Transverse colon (tissue), 4 donors: ENCODE results near the gene IQSEC3. TPM values are rescaled to one million over a fixed set of nuclear protein-coding genes. Genes with fewer than 3 reads are reported as not detected.
"Not testable (repeated sequence)": the region's sequence is repeated elsewhere in the genome, so short reads cannot be mapped to it uniquely, and the experiment has no call there.

Experiments used
- DNase-seq: peaks from one replicate; pipeline ENCODE4 v3.0.0-alpha.2; 2019
- H3K27ac ChIP-seq, 4 donors: fragments of 200-600 bp; sonication (generic); 2 replicates each; pipeline ENCODE4 v1.5.1; 2016 to 2018; ENCODE audit warnings: inconsistent platforms in 4 of 4
- H3K27me3 ChIP-seq: fragments of 200-600 bp; sonication (generic); 2 replicates; pipeline ENCODE4 v1.5.1; 2017; ENCODE audit warnings: inconsistent platforms
- H3K36me3 ChIP-seq, 4 donors: fragments of 200-600 bp; sonication (generic); 2 replicates each; pipeline ENCODE4 v1.5.1; 2017 to 2019; ENCODE audit warnings: inconsistent platforms in 4 of 4
- H3K4me1 ChIP-seq, 4 donors: fragments of 200-600 bp; sonication (generic); 2 replicates each; pipeline ENCODE4 v1.5.1; 2017 to 2020; ENCODE audit warnings: inconsistent platforms in 4 of 4
- H3K4me3 ChIP-seq, 4 donors: fragments of 200-600 bp; sonication (generic); 1 replicate in 1 of 4; 2 replicates in 3 of 4; pipeline versions ENCODE4 v1.5.1 to v1.6.1; 2017 to 2019; ENCODE audit warnings: inconsistent platforms in 4 of 4
- H3K9me3 ChIP-seq, 2 donors: fragments of 200-600 bp; sonication (generic); 2 replicates each; pipeline ENCODE4 v1.5.1; 2017 to 2019; ENCODE audit warnings: inconsistent platforms in 2 of 2
- EP300 ChIP-seq: sonication (generic); formaldehyde crosslinking; IDR thresholded peaks from one replicate; pipeline ENCODE4 v1.6.1; 2017; ENCODE audit warnings: antibody characterized with exemption, low read depth
- POLR2A ChIP-seq: fragments of 450-650 bp; IDR thresholded peaks from one replicate; pipeline ENCODE4 v1.6.1; 2016; ENCODE audit warnings: antibody characterized with exemption, mild to moderate bottlenecking, moderate library complexity
- POLR2AphosphoS5 ChIP-seq, 3 donors: sonication (generic); formaldehyde crosslinking; IDR thresholded peaks; one replicate each; pipeline ENCODE4 v1.6.1; 2016; ENCODE audit warnings: antibody characterized with exemption in 3 of 3
- WGBS, 2 donors: methylation state at CpG; one replicate each; pipeline ENCODE4 v1.1.5; 2018; ENCODE audit warnings: low coverage in 1 of 2; 5-methylcytosine and 5-hydroxymethylcytosine counted together
- in situ Hi-C, 4 donors: fragments of 200-750 bp; cut with MboI; loops; one replicate each; pipeline versions ENCODE4 v1.15.0 to v1.15.1; 2017; ENCODE audit warnings: low sequenced_read_pairs in 3 of 4, low pct_ligation_motif_present in 1 of 4, low pct_unique_long_range_greater_than_20kb in 1 of 4
- intact Hi-C: fragments of 100-400 bp; cut with DNase I; formaldehyde crosslinking; loops from one replicate; pipeline ENCODE4 v1.15.1; 2023; ENCODE audit warnings: low total_unique reads
- total RNA-seq, 4 donors: library from RNA; depleted of rRNA; stranded (reverse); fragments of >200 nt; gene quantifications; one replicate each; pipeline ENCODE4 v1.1.0, GENCODE V29; 2016
- TF ChIP-seq, protein P1 (sequence below), 5 experiments: fragments of 200-600 bp in 3 of 5; fragments of 450-650 bp in 2 of 5; sonication (generic) in 3 of 5; IDR thresholded peaks; 1 replicate in 2 of 5; 2 replicates in 3 of 5; pipeline ENCODE4 v1.5.1; 2016 to 2017; ENCODE audit warnings: antibody characterized with exemption in 5 of 5, inconsistent platforms in 3 of 5, mild to moderate bottlenecking in 2 of 5, moderate library complexity in 1 of 5

The IQSEC3 gene
- 10 to 100 TPM in 1 of 4 donors, under 1 TPM in 2, not detected in 1; 0.16 to 35.4 (median 0.27) TPM for total RNA-seq

DNA sequence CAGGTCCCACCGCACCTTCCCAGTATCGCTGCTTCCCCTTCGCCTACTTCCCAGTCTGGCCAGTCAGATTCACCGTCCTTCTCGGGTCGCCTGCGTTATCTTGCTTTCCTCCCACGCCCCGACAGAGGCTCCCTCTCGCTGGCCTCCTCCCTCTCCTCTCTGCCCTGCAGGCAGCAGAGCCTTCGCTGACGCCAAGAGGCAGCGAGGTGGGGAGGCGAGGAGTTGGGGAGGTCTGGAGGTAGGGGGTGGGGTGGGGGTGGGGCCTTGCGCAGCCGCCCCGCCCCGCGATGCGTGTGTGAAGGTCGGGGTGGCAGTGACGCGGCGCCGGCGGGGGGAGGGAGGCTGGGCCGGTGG, at the start of gene IQSEC3:
Gene IQSEC3 (plus strand): TSS at position 340 of the 354 bp plus-strand sequence. CDS start 116 bp downstream, outside the sequence.
- H3K27ac ChIP-seq, DNase-seq, H3K4me1 ChIP-seq, H3K9me3 ChIP-seq, H3K36me3 ChIP-seq, in situ Hi-C loops, H3K4me3 ChIP-seq, intact Hi-C loops: not testable (repeated sequence)
- H3K27me3 ChIP-seq = peaks cover 33% of the 10 kb centered on the region
- WGBS, 2 donors = no CpG with 5 or more reads among the region's 27 CpGs

DNA sequence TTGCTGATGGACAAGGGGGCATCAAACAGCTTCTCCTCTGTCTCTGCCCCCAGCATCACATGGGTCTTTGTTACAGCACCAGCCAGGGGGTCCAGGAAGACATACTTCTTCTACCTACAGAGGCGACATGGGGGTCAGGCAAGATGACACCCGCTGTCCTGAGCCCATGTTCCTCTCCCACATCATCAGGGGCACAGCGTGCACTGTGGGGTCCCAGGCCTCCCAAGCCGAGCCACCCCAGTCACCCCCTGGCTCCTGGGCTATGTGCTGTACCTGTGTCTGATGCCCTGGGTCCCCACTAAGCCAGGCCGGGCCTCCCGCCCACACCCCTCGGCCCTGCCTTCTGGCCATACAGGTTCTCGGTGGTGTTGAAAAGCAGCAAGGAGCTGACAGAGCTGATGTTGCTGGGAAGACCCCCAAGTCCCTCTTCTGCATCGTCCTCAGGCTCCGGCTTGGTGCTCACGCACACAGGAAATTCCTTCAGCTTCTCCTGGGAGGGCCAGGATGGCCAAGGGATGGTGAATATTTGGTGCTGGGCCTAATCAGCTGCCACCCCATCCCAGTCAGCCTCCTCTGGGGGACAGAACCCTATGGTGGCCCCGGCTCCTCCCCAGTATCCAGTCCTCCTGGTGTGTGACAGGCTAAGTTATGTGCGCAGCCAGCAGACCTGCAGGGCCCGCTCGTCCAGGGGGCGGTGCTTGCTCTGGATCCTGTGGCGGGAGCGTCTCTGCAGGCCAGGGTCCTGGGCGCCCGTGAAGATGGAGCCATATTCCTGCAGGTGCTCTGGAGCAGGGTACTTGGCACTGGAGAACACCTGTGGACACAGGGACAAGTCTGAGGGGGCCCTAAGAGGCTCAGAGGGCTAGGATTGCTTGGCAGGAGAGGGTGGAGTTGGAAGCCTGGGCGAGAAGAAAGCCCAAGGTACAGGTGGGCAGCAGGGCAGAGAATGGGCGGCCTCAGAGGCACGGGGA, 48.9 kb upstream of the IQSEC3 start:
- H3K9me3 ChIP-seq, H3K4me1 ChIP-seq, H3K27me3 ChIP-seq, intact Hi-C loops, in situ Hi-C loops, H3K27ac ChIP-seq, DNase-seq, H3K36me3 ChIP-seq, H3K4me3 ChIP-seq: not testable (repeated sequence)
- 94% methylated on average over 18 of the region's 23 CpGs; no CpG with 5 or more reads in 1 of the 2 donors for WGBS, 2 donors

DNA sequence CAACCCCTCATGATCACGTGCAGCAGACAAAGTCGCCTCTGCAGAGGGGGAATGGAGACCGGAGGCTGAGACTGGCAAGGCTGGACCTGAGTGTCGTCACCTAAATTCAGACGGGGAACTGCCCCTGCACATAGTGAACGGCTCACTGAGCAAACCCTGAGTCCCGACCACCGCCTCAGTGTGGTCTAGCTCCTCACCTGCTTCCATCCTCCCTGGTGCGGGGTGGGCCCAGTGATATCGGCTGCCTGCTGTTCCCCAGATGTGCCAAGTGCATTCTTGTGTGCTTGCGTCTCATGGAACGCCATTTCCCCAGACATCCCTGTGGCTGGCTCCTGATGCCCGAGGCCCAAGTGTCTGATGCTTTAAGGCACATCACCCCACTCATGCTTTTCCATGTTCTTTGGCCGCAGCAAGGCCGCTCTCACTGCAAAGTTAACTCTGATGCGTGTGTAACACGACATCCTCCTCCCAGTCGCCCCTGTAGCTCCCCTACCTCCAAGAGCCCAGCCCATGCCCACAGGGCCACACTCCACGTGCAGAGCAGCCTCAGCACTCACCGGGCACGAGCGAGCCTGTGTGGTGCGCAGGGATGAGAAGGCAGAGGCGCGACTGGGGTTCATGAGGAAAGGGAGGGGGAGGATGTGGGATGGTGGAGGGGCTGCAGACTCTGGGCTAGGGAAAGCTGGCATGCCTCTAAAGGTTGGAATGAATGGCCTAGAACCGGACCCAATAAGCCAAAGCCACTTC, 47.6 kb upstream of the IQSEC3 start:
- H3K4me1 ChIP-seq, DNase-seq, H3K27ac ChIP-seq, H3K36me3 ChIP-seq, H3K9me3 ChIP-seq, H3K27me3 ChIP-seq, intact Hi-C loops, H3K4me3 ChIP-seq, in situ Hi-C loops: not testable (repeated sequence)
- 90 to 100% methylated on average over 1 to 15 of the region's 26 CpGs for WGBS, 2 donors

DNA sequence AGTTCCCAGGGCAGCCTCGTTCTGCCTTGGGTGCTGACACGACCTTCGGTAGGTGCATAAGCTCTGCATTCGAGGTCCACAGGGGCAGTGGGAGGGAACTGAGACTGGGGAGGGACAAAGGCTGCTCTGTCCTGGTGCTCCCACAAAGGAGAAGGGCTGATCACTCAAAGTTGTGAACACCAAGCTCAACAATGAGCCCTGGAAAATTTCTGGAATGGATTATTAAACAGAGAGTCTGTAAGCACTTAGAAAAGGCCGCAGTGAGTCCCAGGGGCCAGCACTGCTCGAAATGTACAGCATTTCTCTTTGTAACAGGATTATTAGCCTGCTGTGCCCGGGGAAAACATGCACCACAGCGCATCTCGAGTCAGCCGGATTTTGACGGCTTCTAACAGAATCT, 46.7 kb upstream of the IQSEC3 start:
- intact Hi-C loops, H3K4me3 ChIP-seq, H3K36me3 ChIP-seq, in situ Hi-C loops, H3K4me1 ChIP-seq, H3K27ac ChIP-seq, H3K9me3 ChIP-seq, DNase-seq, H3K27me3 ChIP-seq: not testable (repeated sequence)
- 100% methylated on average over 6 of the region's 11 CpGs; no CpG with 5 or more reads in 1 of the 2 donors for WGBS, 2 donors

DNA sequence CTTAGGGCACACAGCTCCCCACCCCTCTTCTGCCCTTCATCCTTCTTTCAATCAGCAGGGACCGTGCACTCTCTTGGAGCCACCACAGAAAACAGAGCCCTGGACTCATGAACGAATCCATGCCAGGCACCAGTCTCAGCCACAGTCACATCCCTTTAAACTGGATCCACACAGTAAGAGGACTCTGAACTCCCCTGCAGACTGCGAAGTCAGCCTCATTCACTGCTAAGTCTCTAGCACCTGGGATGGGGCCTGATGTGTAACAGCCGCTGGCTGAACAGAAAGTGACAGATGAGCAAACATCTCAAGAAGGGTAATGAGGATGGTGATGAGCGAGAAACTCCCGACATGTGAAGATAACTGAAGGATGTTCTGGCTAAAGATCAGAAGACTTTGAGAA, 45.8 kb upstream of the IQSEC3 start:
- Histone ChIP-seq H3K9me3 (no peaks in the 10 kb centered on the region), H3K27ac (no peak overlapping the region), H3K4me3 (no peak overlapping the region), H3K4me1 (no peaks in the 10 kb centered on the region), H3K36me3 (peaks cover 0 to 3% (median 0%) of the 10 kb centered on the region in 4 donors), H3K27me3 (no peaks in the 10 kb centered on the region)
- intact Hi-C loops (no loop called here), in situ Hi-C loops (no loop called here)
- no peak for DNase-seq
- WGBS, 2 donors = 56 to 64% methylated on average over 6 of the region's 6 CpGs
- TF ChIP-seq POLR2AphosphoS5 (IDR thresholded peaks at IDR 0.05) = no peak

DNA sequence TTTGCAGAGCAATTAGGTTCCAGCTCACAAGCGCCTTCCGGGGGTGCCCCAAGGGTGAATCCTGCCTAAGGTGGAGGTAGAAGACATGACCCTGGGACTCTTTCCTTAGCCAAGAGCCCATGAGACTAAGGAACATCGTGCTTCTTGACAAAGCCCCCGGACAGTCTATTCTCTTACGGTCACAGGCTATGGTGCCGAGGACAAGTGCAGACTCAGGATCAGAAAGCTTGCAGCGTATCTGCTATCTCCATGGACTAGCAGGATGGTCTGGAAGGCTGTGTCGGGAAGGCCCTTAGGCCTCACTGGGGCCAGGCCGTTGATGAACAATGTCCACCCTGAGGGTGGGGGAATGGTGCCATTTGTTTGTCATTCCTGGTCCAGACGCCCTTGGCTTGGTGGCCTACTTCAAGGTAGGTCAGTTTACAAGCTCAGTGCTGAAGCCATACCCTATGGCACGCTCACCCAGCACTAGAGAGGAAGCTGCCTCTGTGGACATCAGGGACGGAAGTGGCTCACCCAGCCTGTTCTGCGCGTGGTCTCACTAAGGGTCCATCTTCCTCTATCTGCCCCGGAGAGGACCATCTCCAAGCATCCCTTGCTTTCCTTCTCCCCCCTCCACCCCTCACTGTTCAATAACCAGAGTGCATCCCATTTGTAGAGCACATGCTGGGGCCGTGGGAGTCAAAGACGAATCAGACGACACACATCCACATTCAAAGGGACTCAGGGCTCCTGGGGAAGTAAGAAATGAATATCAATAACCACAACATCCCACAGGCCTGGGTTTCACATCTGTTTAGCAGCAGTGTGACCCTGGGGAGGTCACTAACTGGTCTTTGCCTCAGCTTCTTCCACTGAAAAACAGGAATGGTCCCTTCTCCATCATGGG, 45.0 kb upstream of the IQSEC3 start:
- DNase-seq = no peak
- H3K4me3 ChIP-seq = no peak overlapping the region
- no peaks in the 10 kb centered on the region for H3K4me1 ChIP-seq
- intact Hi-C loops (no loop called here), in situ Hi-C loops (no loop called here)
- WGBS, 2 donors = 83 to 92% methylated on average over 5 to 18 of the region's 18 CpGs
- no peaks in the 10 kb centered on the region for H3K9me3 ChIP-seq
- H3K36me3 ChIP-seq = peaks cover 0 to 3% (median 0%) of the 10 kb centered on the region in 4 donors
- TF ChIP-seq POLR2A (no peak), POLR2AphosphoS5 (IDR thresholded peaks at IDR 0.05) (no peak), EP300 (no peak)
- TF ChIP-seq, protein P1, sequence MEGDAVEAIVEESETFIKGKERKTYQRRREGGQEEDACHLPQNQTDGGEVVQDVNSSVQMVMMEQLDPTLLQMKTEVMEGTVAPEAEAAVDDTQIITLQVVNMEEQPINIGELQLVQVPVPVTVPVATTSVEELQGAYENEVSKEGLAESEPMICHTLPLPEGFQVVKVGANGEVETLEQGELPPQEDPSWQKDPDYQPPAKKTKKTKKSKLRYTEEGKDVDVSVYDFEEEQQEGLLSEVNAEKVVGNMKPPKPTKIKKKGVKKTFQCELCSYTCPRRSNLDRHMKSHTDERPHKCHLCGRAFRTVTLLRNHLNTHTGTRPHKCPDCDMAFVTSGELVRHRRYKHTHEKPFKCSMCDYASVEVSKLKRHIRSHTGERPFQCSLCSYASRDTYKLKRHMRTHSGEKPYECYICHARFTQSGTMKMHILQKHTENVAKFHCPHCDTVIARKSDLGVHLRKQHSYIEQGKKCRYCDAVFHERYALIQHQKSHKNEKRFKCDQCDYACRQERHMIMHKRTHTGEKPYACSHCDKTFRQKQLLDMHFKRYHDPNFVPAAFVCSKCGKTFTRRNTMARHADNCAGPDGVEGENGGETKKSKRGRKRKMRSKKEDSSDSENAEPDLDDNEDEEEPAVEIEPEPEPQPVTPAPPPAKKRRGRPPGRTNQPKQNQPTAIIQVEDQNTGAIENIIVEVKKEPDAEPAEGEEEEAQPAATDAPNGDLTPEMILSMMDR (IDR thresholded peaks at IDR 0.05) = no peak
- no peaks in the 10 kb centered on the region for H3K27me3 ChIP-seq
- H3K27ac ChIP-seq = no peak overlapping the region
